Endothelial cell of umbilical vein (primary cell): ENCODE measurements around the gene INSC. TPM values are rescaled to one million over a fixed set of nuclear protein-coding genes. Genes with fewer than 3 reads are reported as not detected.
A peak's percentile ranks its signal among the peaks of the same experiment; 100 is the strongest.

Experiments
- BruUV-seq: library from RNA; stranded (reverse); fragments of 400-500 nt; replicated peaks from 2 replicates; lab custom pipeline; 2021; lab: Mats Ljungman, UMichigan
- CTCF ChIA-PET: fragments of 300-600, 350-600 bp; sonication (Branson Sonifier 250); formaldehyde crosslinking; loops from one replicate; lab custom pipeline; 2021; ENCODE audit warnings: antibody characterized with exemption, inconsistent platforms; lab: Charles Lee
- POLR2A ChIA-PET: fragments of 300-600, 350-600 bp; sonication (Branson Sonifier 250); formaldehyde crosslinking; loops from one replicate; lab custom pipeline; 2021; ENCODE audit warnings: antibody characterized with exemption, inconsistent platforms; lab: Charles Lee
- DNase-seq: peaks from one replicate; pipeline ENCODE4 v3.0.0-alpha.2; 2011; ENCODE audit warnings: low read depth, low spot score
- FAIRE-seq: peaks from 2 replicates; lab custom pipeline; 2011; peaks lifted over from hg19 to GRCh38; lab: Jason Lieb, UNC
- H2AFZ ChIP-seq: 2 replicates; pipeline ENCODE4 v1.6.0; 2012; ENCODE audit warnings: low read depth, low read length, control low read depth, inconsistent platforms
- H3K27ac ChIP-seq: 2 replicates; pipeline ENCODE4 v1.5.1; 2011; ENCODE audit warnings: low read depth, mild to moderate bottlenecking, control low read depth, low read length, moderate library complexity; ENCODE audit not compliant: insufficient read depth
- H3K27me3 ChIP-seq, 2 experiments: 2 replicates each; pipeline versions ENCODE4 v1.6.0 to v1.6.1; 2011; ENCODE audit warnings: low read length in 2 of 2, mixed read lengths in 1 of 2; ENCODE audit not compliant: control insufficient read depth in 2 of 2, insufficient read depth in 2 of 2
- H3K36me3 ChIP-seq, 2 experiments: 2 replicates in 1 of 2; 3 replicates in 1 of 2; pipeline ENCODE4 v1.5.1; 2011; ENCODE audit warnings: low read length in 2 of 2, mild to moderate bottlenecking in 1 of 2, moderate library complexity in 1 of 2; ENCODE audit not compliant: control insufficient read depth in 2 of 2, insufficient read depth in 2 of 2; ENCODE audit errors: extremely low read depth in 1 of 2
- H3K4me1 ChIP-seq: 3 replicates; pipeline ENCODE4 v1.5.1; 2011; ENCODE audit warnings: mild to moderate bottlenecking, low read length; ENCODE audit not compliant: control insufficient read depth, insufficient read depth; ENCODE audit errors: extremely low read depth
- H3K4me2 ChIP-seq: 2 replicates; pipeline ENCODE4 v1.6.1; 2011; ENCODE audit warnings: low read length, control low read depth, mixed read lengths; ENCODE audit not compliant: insufficient read depth
- H3K4me3 ChIP-seq, 3 experiments: fragments of 200-600 bp in 1 of 3; sonication (generic), shearing (Covaris generic) in 1 of 3; replicated peaks in 1 of 3; 2 replicates each; pipeline ENCODE4 v1.5.1; 2011 to 2016; ENCODE audit warnings: control low read depth in 3 of 3, low read length in 3 of 3, mild to moderate bottlenecking in 2 of 3, inconsistent platforms in 1 of 3, low read depth in 1 of 3, moderate library complexity in 1 of 3; ENCODE audit not compliant: insufficient read depth in 1 of 3
- H3K79me2 ChIP-seq: 2 replicates; pipeline ENCODE4 v1.6.0; 2012; ENCODE audit warnings: low read length, inconsistent platforms; ENCODE audit not compliant: control insufficient read depth, insufficient read depth
- H3K9ac ChIP-seq: replicated peaks from 2 replicates; pipeline ENCODE3; 2011; ENCODE audit warnings: low read length, control low read depth; ENCODE audit not compliant: insufficient read depth; ENCODE audit errors: extremely low read depth
- H3K9me1 ChIP-seq: replicated peaks from 3 replicates; pipeline ENCODE4 v1.6.0; 2011; ENCODE audit warnings: mild to moderate bottlenecking, low read length; ENCODE audit not compliant: control insufficient read depth, insufficient read depth; ENCODE audit errors: extremely low read depth
- H3K9me3 ChIP-seq: replicated peaks from 2 replicates; pipeline ENCODE4 v1.5.1; 2012; ENCODE audit warnings: low read length, inconsistent platforms; ENCODE audit not compliant: control insufficient read depth, insufficient read depth
- H4K20me1 ChIP-seq: replicated peaks from 2 replicates; pipeline ENCODE3; 2011; ENCODE audit warnings: mild to moderate bottlenecking, low read length; ENCODE audit not compliant: control insufficient read depth, insufficient read depth; ENCODE audit errors: extremely low read depth
- CTCF ChIP-seq, 2 donors: IDR thresholded peaks; 1 replicate in 1 of 2; 2 replicates in 1 of 2; pipeline ENCODE4 v1.5.1; 2011; ENCODE audit warnings: low read length in 2 of 2, mild to moderate bottlenecking in 2 of 2, moderate library complexity in 2 of 2, control low read depth in 1 of 2, inconsistent platforms in 1 of 2, low read depth in 1 of 2; ENCODE audit not compliant: insufficient read depth in 1 of 2; ENCODE audit errors: extremely low read depth in 1 of 2
- EZH2 ChIP-seq: IDR thresholded peaks from 2 replicates; pipeline ENCODE4 v1.6.1; 2012; ENCODE audit warnings: borderline replicate concordance, low read depth, mild to moderate bottlenecking, moderate library complexity, low read length, inconsistent platforms; ENCODE audit not compliant: severe bottlenecking
- JUN ChIP-seq: IDR thresholded peaks from 2 replicates; pipeline ENCODE4 v1.6.1; 2011; ENCODE audit warnings: borderline replicate concordance, low read depth; ENCODE audit not compliant: insufficient read length, insufficient read depth
- MYC ChIP-seq: IDR thresholded peaks from one replicate; pipeline ENCODE4 v1.6.1; 2011; ENCODE audit warnings: mild to moderate bottlenecking, low read depth, low read length
- POLR2A ChIP-seq: IDR thresholded peaks from 2 replicates; pipeline ENCODE4 v1.6.1; 2012; ENCODE audit warnings: low read depth, mild to moderate bottlenecking, control low read depth, low read length
- POLR2AphosphoS5 ChIP-seq: IDR thresholded peaks from 2 replicates; pipeline ENCODE4 v1.6.1; 2012; ENCODE audit warnings: low read depth, mild to moderate bottlenecking, control low read depth, low read length, moderate library complexity; ENCODE audit not compliant: insufficient read depth
- dilution Hi-C: fragments of 300-500 bp; cut with MboI; formaldehyde crosslinking; loops from one replicate; pipeline ENCODE4 v1.15.0; 2019; ENCODE audit warnings: low sequenced_read_pairs; ENCODE audit not compliant: extremely low pct_ligation_motif_present
- intact Hi-C: fragments of 100-400 bp; cut with micrococcal nuclease; formaldehyde crosslinking; loops from one replicate; pipeline ENCODE4 v1.10.0; 2022
- polyA plus RNA-seq, 4 experiments: library from polyadenylated mRNA; depleted of rRNA in 3 of 4; stranded (reverse) in 3 of 4; unstranded in 1 of 4; fragments of >200 nt; gene quantifications; 2 replicates each; pipeline versions ENCODE4 v1.2.1 to v1.2.3, GENCODE V29; 2011 to 2012; ENCODE audit warnings: missing spikeins in 1 of 4
- total RNA-seq: library from RNA; stranded (reverse); gene quantifications from 2 replicates; pipeline ENCODE4 v1.2.3, GENCODE V29; 2021

INSC gene
- total and polyA plus RNA-seq, 2 donors (not counting 3 experiments of a cell fraction or from before 2014, with no cell fraction given) = not detected

- no peak overlapping the region for H3K27ac ChIP-seq
- H3K9me3 ChIP-seq = no peaks in the 10 kb centered on the region
- no peak for DNase-seq
- H3K27me3 ChIP-seq = peaks cover 4 to 5% of the 10 kb centered on the region in 2 experiments
- no TSS peak for BruUV-seq
- intact Hi-C loops = no loop called here
- H3K79me2 ChIP-seq = no peaks in the 10 kb centered on the region
- no peak overlapping the region for H3K4me3 ChIP-seq
- H3K9me1 ChIP-seq = no peaks in the 10 kb centered on the region
- no peak overlapping the region for H3K9ac ChIP-seq
- dilution Hi-C loops = no loop called here
- H3K36me3 ChIP-seq = no peaks in the 10 kb centered on the region
- no peak overlapping the region for H2AFZ ChIP-seq
- no peaks in the 10 kb centered on the region for H3K4me1 ChIP-seq
- ChIA-PET CTCF (interaction anchor here (0.8 to 4.2 kb wide), 9 partner anchors 8 to 1514 kb away, joined by 3 to 94 read pairs (median 7); no protein-coding TSS in a partner anchor), POLR2A (no interaction called here)
- no peak overlapping the region for H3K4me2 ChIP-seq
- TF ChIP-seq POLR2AphosphoS5 = no peak
- TF ChIP-seq MYC = no peak
- TF ChIP-seq JUN = no peak
- TF ChIP-seq CTCF (IDR thresholded peaks at IDR 0.05; ENCODE audit: extremely low read depth in 1 of 2, insufficient read depth in 1 of 2, low read depth in 1 of 2, low read length in 2 of 2) = no peak
- FAIRE-seq = no peak
- H4K20me1 ChIP-seq = no peaks in the 10 kb centered on the region
These were observed 15.5 kb upstream of the INSC start for GRCh38 chr11:15099267-15099666.

- peak; percentile 82 for FAIRE-seq
- TF ChIP-seq EZH2 (no peak), POLR2A (no peak), CTCF (IDR thresholded peaks at IDR 0.05; ENCODE audit: extremely low read depth in 1 of 2, insufficient read depth in 1 of 2, low read depth in 1 of 2, low read length in 2 of 2) (peak; percentile 78 to 90)
- Histone ChIP-seq H3K9me1 (no peaks in the 10 kb centered on the region), H3K79me2 (no peaks in the 10 kb centered on the region), H2AFZ (no peak overlapping the region), H3K4me3 (no peak overlapping the region), H4K20me1 (no peaks in the 10 kb centered on the region), H3K27me3 (peaks cover 4 to 5% of the 10 kb centered on the region in 2 experiments), H3K4me2 (no peak overlapping the region), H3K4me1 (no peaks in the 10 kb centered on the region), H3K9me3 (no peaks in the 10 kb centered on the region), H3K9ac (no peak overlapping the region), H3K27ac (no peak overlapping the region), H3K36me3 (no peaks in the 10 kb centered on the region)
- no TSS peak for BruUV-seq
- intact Hi-C loops (loop anchor here (1.0 to 5.0 kb wide), 3 partner anchors 58 to 1511 kb away; no protein-coding TSS in a partner anchor), dilution Hi-C loops (no loop called here)
- peak; percentile 63 for DNase-seq
- ChIA-PET CTCF (interaction anchor here (0.6 to 4.2 kb wide), 30 partner anchors 9 to 1516 kb away, joined by 3 to 94 read pairs (median 4); no protein-coding TSS in a partner anchor), POLR2A (no interaction called here)
These were observed 13.5 kb upstream of the INSC start for GRCh38 chr11:15101072-15101709.
